Pulmonary artery endothelial cell (primary cell): ENCODE results near the gene ASB18. TPM values are rescaled to one million over a fixed set of nuclear protein-coding genes. Genes with fewer than 3 reads are reported as not detected.

Experiments
- total RNA-seq: library from RNA; depleted of rRNA; stranded (reverse); fragments of >200 nt; gene quantifications from 2 replicates; pipeline ENCODE4 v1.2.3, GENCODE V29; 2014

ASB18 gene
- total RNA-seq, 1 donor from 2014 or later: not detected

Other genes with a start within 250 kb of the ASB18 start
- gene GBX2, start 96.0 kb downstream of the ASB18 start, total RNA-seq: 3.9 and 6.4 TPM in 2 replicates